ENCODE data around the gene NPPA.
"Not testable (repeated sequence)": the region's sequence is repeated elsewhere in the genome, so short reads cannot be mapped to it uniquely, and the experiment has no call there.

NPPA gene

DNA sequence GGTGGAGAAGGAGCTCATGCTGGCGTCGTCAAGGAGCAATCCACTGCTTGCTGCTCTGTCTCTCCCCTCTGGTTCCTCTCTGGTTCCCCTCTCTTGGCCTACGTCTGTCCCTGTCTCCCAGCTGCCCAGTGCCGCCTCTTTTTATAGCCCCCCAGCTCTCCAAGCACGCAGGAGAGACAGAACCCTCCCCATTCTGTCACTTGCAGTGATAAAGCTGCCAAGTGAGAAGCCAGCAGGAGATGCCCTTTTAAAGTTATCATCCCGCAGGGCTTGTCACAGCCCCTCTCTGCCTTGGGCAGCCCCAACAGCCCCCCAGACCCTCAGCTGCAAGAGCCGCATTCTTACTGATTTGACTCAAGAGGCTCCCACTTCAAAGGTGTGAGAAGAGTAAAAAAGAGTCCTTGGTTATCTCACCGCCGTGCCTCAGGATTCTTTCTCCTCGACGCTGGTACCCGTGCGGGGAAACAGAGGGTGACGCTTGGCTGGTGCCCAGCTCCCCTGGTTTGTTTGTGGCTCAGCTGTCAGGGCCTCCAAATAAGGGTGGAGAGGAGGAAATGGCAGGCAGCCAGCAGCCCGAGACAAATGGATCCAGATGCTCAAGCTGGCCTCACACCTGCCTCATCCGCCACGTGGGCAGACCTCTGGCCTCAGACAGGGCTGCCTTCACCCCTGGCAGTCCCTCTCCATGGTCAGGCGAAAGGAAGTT, at the start of gene NPPA:
NPPA (minus strand) TSS at position 117 of the 706 bp plus-strand sequence; CDS start at position 18, 99 bp downstream.
- Histone ChIP-seq H3K9me3 (ENCODE audit: insufficient read depth, low read length) (no peaks in the 10 kb centered on the region), H3K4me1 (ENCODE audit: insufficient read depth, insufficient read length) (no peaks in the 10 kb centered on the region)

DNA sequence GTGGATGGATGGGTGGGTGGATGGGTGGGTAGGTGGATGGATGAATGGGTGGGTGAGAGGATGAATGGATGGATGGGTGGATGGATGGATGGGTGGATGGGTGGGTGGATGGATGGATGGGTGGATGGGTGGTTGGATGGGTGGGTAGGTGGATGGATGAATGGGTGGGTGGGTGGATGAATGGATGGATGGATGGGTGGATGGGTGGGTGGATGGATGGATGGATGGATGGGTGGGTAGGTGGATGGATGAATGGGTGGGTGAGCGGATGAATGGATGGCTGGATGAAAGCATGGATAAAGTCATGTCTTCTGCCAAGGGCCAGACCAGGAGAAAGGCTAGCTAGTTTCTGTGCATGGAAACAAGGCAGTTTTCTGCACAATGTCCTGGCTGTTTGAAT, 46.9 kb upstream of the NPPA start:
- not testable (repeated sequence) for H3K36me3 ChIP-seq (ENCODE audit: insufficient read depth, insufficient read length, low read length); H3K4me3 ChIP-seq (ENCODE audit: insufficient read length, low read depth); H3K9me3 ChIP-seq (ENCODE audit: insufficient read depth, low read length); H3K9ac ChIP-seq (ENCODE audit: insufficient read length, low read depth); H3K27me3 ChIP-seq (ENCODE audit: insufficient read depth, insufficient read length); DNase-seq (ENCODE audit: low read depth, low spot score); H3K4me1 ChIP-seq (ENCODE audit: insufficient read depth, insufficient read length)

More for the DNA sequence above, at the start of gene NPPA:
- H3K27me3 ChIP-seq (ENCODE audit: insufficient read depth, insufficient read length) = no peaks in the 10 kb centered on the region
- H3K4me3 ChIP-seq (ENCODE audit: insufficient read length, low read depth) = no peak within 1 kb of the TSS
- DNase-seq (ENCODE audit: low read depth, low spot score) = no peak
- no peak for TF ChIP-seq SUZ12 (IDR thresholded peaks at IDR 0.05; ENCODE audit: extremely low read depth, insufficient read depth, insufficient read length)
- H3K36me3 ChIP-seq (ENCODE audit: insufficient read depth, insufficient read length, low read length) = peaks cover 39% of the 10 kb centered on the region
- H3K9ac ChIP-seq (ENCODE audit: insufficient read length, low read depth) = no peak within 1 kb of the TSS

DNA sequence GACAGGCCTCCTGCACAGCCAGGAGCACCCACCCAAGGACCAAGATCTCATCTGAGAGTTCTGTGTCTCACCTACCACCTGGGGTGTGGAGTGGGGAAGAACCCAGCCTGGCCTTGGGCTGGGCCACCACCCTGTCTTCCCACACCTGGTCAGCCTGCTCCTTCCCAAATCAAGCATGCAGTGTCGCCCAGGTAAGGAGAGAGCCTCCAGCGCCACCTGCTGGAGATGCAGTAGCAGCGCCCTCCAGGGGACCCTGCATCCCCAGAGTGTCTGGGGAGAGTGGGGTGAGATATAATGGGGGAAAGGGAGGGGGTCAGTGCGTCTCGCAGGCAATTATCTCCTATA, 46.3 kb upstream of the NPPA start:
- no peak for TF ChIP-seq YY1 (IDR thresholded peaks at IDR 0.05; ENCODE audit: insufficient read depth, insufficient read length)
- TF ChIP-seq SUZ12 (IDR thresholded peaks at IDR 0.05; ENCODE audit: extremely low read depth, insufficient read depth, insufficient read length) = no peak
- TF ChIP-seq ZNF274 (IDR thresholded peaks at IDR 0.05; ENCODE audit: low read depth, low read length) = no peak
- Histone ChIP-seq H3K4me3 (ENCODE audit: insufficient read length, low read depth) (no peak overlapping the region), H3K9ac (ENCODE audit: insufficient read length, low read depth) (no peak overlapping the region), H3K27me3 (ENCODE audit: insufficient read depth, insufficient read length) (no peaks in the 10 kb centered on the region), H3K36me3 (ENCODE audit: insufficient read depth, insufficient read length, low read length) (no peaks in the 10 kb centered on the region), H3K4me1 (ENCODE audit: insufficient read depth, insufficient read length) (no peaks in the 10 kb centered on the region), H3K9me3 (ENCODE audit: insufficient read depth, low read length) (no peaks in the 10 kb centered on the region)
- DNase-seq (ENCODE audit: low read depth, low spot score) = no peak

DNA sequence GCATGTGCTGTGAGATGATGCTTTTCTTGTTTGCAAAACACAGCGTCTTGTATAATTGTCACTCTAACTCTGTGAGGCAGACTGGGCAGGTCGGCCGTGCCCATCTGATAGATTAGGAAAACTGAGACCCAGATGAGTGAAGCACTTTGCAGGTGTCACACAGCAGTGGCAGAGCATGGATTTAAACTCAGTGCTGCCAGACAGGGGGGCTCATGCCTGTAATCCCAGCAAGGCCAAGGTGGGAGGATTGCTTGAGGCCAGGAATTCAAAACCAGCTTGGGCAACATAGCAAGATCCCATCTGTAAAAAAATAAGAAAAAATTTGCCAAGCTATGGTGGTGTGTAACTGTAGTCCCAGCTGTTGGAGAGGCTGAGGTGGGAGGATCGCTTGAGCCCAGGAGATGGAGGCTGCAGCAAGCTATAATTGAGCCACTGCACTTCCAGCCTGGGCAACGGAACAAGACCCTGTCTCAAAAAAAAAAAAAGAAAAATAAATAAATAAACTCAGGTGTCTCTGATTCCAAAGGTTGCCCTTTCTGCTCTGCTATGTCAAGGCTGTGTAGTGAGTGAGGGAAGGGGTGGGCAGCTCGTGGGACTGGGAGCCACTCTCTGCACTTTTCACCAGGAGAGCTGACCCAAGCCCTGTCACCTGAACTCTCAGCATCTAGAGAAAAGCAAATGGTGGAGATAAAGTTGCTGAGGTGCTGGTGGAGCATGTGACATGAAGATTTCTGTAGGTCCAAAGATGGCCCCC, 44.0 kb upstream of the NPPA start:
- Histone ChIP-seq H3K9me3 (ENCODE audit: insufficient read depth, low read length) (no peaks in the 10 kb centered on the region), H3K4me1 (ENCODE audit: insufficient read depth, insufficient read length) (no peaks in the 10 kb centered on the region), H3K27me3 (ENCODE audit: insufficient read depth, insufficient read length) (no peaks in the 10 kb centered on the region), H3K4me3 (ENCODE audit: insufficient read length, low read depth) (no peak overlapping the region), H3K36me3 (ENCODE audit: insufficient read depth, insufficient read length, low read length) (no peaks in the 10 kb centered on the region), H3K9ac (ENCODE audit: insufficient read length, low read depth) (no peak overlapping the region)
- TF ChIP-seq SUZ12 (IDR thresholded peaks at IDR 0.05; ENCODE audit: extremely low read depth, insufficient read depth, insufficient read length) = no peak
- TF ChIP-seq ZNF274 (IDR thresholded peaks at IDR 0.05; ENCODE audit: low read depth, low read length) = no peak
- no peak for TF ChIP-seq YY1 (IDR thresholded peaks at IDR 0.05; ENCODE audit: insufficient read depth, insufficient read length)
- DNase-seq (ENCODE audit: low read depth, low spot score) = no peak

DNA sequence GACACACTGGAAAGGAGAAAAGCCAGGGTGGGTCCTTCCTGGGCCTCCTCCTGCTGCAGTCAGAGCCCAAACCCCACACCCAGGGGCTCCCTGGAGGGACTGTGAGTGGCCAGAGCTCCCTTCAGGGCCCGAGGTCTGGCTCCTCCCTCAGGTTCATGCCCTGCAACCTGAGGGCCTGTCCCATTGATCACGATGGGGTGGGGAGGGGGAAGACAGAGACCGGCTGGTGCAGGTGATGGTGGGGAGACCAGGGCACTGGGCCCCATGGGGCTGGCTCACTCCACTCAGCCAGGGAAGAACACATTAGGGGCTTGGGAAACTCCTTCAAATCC, 41.3 kb upstream of the NPPA start:
- Histone ChIP-seq H3K9me3 (ENCODE audit: insufficient read depth, low read length) (no peaks in the 10 kb centered on the region), H3K36me3 (ENCODE audit: insufficient read depth, insufficient read length, low read length) (no peaks in the 10 kb centered on the region), H3K9ac (ENCODE audit: insufficient read length, low read depth) (no peak overlapping the region), H3K4me1 (ENCODE audit: insufficient read depth, insufficient read length) (no peaks in the 10 kb centered on the region), H3K4me3 (ENCODE audit: insufficient read length, low read depth) (no peak overlapping the region), H3K27me3 (ENCODE audit: insufficient read depth, insufficient read length) (no peaks in the 10 kb centered on the region)
- no peak for TF ChIP-seq SUZ12 (IDR thresholded peaks at IDR 0.05; ENCODE audit: extremely low read depth, insufficient read depth, insufficient read length)
- no peak for TF ChIP-seq ZNF274 (IDR thresholded peaks at IDR 0.05; ENCODE audit: low read depth, low read length)
- TF ChIP-seq YY1 (IDR thresholded peaks at IDR 0.05; ENCODE audit: insufficient read depth, insufficient read length) = no peak
- no peak for DNase-seq (ENCODE audit: low read depth, low spot score)

DNA sequence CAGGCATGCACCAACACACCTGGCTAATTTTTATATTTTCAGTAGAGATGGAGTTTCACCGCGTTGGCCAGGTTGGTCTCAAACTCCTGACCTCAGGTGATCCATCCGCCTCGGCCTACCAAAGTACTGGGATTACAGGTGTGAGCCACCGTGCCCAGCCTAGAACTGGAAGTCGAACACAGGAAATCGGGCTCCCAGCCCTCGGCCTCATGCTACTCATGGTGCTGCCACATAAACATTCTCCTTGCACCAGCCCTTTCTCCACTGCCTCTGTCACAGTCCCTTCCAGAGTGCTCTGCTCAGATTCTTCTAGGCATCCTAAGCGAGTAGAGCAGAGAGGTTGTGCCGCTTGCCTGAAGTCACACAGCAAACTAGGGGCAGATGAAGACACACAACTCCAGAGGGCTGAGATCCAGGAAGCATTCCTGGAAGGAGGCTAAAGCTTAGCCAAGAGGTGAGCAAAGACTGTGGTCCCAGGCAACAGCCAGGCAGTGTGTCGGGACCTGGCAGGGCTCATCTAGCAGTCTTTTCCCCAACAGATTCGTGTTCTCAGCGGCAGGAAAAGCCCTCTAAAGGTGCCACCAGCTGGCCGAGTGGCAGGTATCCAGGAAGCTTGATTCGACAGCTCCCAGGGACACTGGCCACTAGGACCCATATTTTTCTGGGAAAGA, 40.8 kb upstream of the NPPA start:
- TF ChIP-seq ZNF274 (IDR thresholded peaks at IDR 0.05; ENCODE audit: low read depth, low read length) = no peak
- TF ChIP-seq YY1 (IDR thresholded peaks at IDR 0.05; ENCODE audit: insufficient read depth, insufficient read length) = no peak
- TF ChIP-seq SUZ12 (IDR thresholded peaks at IDR 0.05; ENCODE audit: extremely low read depth, insufficient read depth, insufficient read length) = no peak
- DNase-seq (ENCODE audit: low read depth, low spot score) = no peak
- no peaks in the 10 kb centered on the region for H3K27me3 ChIP-seq (ENCODE audit: insufficient read depth, insufficient read length)
- no peaks in the 10 kb centered on the region for H3K9me3 ChIP-seq (ENCODE audit: insufficient read depth, low read length)
- no peaks in the 10 kb centered on the region for H3K36me3 ChIP-seq (ENCODE audit: insufficient read depth, insufficient read length, low read length)
- no peak overlapping the region for H3K9ac ChIP-seq (ENCODE audit: insufficient read length, low read depth)
- peaks cover 2% of the 10 kb centered on the region for H3K4me1 ChIP-seq (ENCODE audit: insufficient read depth, insufficient read length)
- no peak overlapping the region for H3K4me3 ChIP-seq (ENCODE audit: insufficient read length, low read depth)

DNA sequence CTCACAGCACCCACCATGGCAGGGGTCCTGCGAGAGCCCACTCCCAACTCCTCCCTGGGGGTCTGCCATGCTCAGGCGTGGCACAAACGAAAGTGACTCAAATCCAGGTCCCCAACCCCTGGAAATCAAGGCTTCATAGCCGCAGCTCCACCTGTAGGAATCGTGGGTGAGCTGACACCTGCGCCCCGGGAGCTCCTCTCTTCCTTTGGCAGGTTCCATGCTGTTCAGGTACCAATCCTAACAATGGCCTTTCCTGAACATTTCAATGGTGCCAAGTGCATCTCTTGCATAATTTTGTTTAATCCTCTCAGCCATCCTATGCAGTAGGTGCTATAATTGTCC, 40.1 kb upstream of the NPPA start:
- no peaks in the 10 kb centered on the region for H3K27me3 ChIP-seq (ENCODE audit: insufficient read depth, insufficient read length)
- no peak for DNase-seq (ENCODE audit: low read depth, low spot score)
- no peak overlapping the region for H3K4me3 ChIP-seq (ENCODE audit: insufficient read length, low read depth)
- H3K9ac ChIP-seq (ENCODE audit: insufficient read length, low read depth) = no peak overlapping the region
- H3K36me3 ChIP-seq (ENCODE audit: insufficient read depth, insufficient read length, low read length) = no peaks in the 10 kb centered on the region
- TF ChIP-seq YY1 (IDR thresholded peaks at IDR 0.05; ENCODE audit: insufficient read depth, insufficient read length) (no peak), ZNF274 (IDR thresholded peaks at IDR 0.05; ENCODE audit: low read depth, low read length) (no peak)
- peaks cover 8% of the 10 kb centered on the region for H3K4me1 ChIP-seq (ENCODE audit: insufficient read depth, insufficient read length)
- H3K9me3 ChIP-seq (ENCODE audit: insufficient read depth, low read length) = no peaks in the 10 kb centered on the region

Measured in NT2/D1 (cell line).